Measurements from ENCODE around the gene CLRN3. TPM values are rescaled to one million over a fixed set of nuclear protein-coding genes. Genes with fewer than 3 reads are reported as not detected.

The CLRN3 gene
- polyA plus RNA-seq, 1 donor = not detected

DNA sequence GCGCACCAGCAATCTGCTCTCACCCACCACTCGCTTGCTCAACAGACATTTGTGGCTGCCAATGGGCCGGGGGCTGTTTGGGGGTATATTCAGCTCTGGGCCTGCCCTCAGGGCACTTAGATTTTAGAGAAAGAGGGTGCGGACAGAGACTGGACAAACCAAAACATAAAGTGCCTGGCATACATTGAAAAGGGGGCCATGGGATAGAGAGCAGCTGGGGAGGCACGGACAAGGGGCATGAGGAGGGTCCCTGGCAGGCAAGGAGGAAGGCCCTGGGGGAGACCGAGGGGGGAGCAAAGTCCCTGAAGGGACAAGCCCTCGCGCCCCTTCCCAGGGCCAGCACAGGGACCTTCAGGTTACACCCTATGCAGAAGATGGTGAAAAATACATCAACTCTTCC, 43.5 kb downstream of the CLRN3 start:
- DNase-seq (ENCODE audit: low read depth) = no peak

DNA sequence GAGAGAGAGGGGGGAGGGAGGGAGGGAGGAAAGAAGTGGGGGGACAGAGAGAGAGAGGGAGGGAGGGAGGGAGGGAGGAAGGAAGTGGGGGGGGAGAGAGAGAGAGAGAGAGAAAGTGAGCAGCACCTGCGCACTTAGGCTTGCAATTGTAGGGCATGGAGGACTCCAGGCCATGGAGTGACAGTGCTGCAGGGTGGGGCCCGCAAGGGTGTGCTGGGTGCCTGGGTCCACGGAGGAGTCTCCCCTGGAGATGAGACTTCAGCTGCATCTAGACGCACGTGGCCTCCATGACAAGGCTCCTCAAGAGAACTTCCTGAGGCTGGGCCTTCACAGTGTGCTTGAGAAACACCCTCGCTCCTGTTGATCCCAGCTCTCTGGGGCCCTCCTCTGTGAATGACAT, 44.5 kb downstream of the CLRN3 start:
- no peak for DNase-seq (ENCODE audit: low read depth)

DNA sequence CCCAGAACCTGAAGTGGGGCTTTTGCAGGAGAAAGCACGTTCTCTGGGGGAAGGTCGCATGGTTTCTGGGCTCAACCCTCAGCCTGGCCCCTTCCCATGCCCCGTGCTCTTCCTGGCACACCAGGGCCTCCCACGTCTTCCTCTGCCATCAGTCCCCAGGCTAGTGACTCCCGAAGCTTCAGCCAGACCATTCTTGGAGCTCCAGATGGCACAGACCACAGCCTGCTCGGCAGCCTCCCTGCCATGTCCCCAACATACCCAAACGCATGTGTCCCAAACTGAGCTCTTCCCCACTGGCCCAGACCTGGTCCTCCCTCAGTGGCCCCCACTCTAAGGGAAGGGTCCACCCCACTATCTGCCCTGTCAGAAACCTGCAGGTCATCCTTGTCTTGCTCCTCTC, 47.0 kb downstream of the CLRN3 start:
- DNase-seq (ENCODE audit: low read depth) = no peak

DNA sequence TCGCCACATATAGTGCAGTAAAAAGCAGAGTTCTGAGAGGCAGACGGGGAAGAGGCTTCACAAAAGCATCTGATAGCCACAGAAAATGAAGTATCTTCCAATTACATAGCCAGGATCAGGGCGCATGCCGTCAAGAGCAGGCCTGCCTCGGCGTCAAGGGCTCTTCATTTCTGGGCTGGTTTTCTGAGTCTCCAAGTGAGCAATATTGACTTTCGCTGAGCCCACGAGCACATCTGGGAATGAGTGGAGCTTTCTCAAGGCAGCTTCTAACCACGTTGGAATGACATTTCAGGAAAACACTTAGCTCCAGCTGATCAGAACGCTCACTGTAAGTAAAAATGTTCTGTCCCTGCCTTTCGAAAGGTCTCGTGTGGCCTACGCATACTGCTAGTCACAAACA, 51.9 kb downstream of the CLRN3 start:
- DNase-seq (ENCODE audit: low read depth) = no peak

DNA sequence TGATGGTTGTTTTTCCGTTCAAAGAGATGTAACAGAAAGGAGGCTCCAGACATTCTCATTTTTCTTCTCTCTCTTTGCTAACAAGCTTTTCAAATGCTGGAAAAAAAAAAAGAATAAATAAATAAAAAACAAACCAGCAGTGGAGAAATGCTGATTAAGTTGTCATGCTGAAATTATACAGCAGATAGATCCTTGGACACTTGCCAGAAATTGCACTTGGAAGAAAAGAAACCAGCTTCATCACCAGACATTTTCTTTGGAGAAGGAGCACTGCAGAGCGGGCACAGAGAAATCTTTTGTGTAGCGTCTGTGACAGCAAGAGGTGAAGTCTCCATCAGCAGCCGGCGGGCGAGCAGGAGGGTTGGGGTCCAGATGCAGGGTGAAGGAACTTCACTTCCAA, 55.8 kb downstream of the CLRN3 start:
- DNase-seq (ENCODE audit: low read depth) = no peak

DNA sequence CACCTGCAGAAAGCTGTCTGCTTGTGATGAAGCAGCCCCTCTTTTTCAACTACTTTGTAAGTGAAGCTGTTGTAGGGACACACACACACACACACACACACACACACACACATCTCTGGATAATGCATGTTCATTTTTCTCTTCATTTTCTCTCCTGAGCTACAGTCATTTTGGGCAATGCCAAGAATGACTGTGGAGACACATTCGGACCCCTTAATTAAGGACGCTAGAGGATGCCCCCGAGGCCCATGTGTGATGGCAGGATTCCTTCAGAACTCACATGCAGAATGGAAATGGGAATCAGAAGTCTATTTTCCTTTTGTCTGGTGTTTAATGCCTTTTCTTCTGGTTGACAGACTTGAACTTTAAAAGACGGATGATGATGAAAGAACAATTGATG, 56.6 kb downstream of the CLRN3 start:
- no peak for DNase-seq (ENCODE audit: low read depth)

DNA sequence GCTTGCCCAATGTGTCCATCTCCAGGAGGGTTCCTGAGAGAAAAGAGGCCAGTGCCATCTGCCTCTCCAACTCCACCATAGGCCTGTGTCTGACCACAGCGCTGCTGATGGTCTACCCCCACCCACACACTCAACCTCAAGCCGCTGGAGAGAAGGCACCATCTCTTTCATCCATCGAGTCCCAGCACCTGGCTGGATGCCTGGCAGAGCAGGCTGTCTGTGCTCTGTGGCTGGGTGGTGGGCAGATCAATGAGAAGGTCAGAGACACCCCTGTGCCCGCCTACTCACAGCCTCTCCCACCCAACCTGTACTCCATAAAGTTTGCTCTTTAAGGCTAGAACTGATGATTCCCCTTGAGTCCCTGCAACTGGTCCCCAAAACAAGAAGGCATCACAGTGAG, 58.0 kb downstream of the CLRN3 start:
- DNase-seq (ENCODE audit: low read depth) = no peak

DNA sequence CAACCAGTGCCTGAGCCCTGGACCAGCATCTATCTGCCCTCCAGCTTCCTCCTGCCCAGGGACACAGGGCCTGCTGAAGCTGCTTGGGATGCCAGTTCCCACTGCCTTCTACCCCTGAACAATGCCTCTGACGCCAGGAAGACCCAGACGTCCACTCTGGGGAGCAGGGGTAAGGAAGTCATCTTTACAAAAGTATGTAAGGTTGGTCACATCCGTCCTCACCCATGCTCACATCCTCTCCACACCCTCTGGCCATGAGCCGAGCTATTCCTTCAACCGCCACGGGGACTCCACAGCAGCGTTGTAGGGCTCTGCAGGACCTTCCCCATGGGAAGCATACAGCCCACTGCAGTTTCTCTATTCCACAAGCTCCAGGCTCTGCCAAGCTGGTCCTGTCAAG, 58.5 kb downstream of the CLRN3 start:
- DNase-seq (ENCODE audit: low read depth) = no peak

DNA sequence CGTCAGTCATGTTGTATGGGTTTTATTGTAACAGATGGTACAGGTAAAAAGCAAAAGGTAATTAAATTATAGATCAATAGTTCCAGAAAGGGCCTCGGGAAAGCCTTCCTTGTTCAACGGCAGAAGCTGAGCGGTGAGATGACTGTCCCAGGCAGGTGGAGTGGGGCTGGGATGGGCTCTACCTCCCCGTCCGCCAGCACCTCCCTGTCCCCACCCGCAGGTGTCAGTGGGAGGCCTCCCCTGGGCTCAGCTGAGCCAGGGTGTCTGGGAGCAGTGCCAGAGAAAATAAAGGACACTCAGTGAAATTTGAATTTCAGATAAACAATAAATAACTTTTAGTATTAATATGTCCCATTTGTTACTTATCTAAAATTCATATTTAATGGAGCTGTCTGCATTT, 58.9 kb downstream of the CLRN3 start:
- DNase-seq (ENCODE audit: low read depth) = no peak

DNA sequence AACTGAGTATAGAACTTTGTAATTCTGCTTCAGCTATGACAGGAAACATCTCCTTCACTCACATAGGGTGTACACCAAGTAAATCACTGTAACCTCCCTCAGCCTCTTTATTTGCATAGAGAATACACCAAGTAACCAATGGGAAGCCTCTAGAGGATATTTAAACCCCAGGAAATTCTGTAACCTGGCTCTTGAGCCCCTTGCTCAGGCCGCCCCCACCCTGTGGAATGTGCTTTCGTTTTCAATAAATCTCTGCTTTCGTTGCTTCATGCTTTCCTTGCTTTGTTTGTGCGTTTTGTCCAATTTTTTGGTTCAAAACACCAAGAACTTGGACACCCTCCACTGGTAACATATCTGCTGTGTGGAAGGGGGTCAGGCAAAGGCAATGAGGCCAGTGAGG, 60.2 kb downstream of the CLRN3 start:
- no peak for DNase-seq (ENCODE audit: low read depth)

DNA sequence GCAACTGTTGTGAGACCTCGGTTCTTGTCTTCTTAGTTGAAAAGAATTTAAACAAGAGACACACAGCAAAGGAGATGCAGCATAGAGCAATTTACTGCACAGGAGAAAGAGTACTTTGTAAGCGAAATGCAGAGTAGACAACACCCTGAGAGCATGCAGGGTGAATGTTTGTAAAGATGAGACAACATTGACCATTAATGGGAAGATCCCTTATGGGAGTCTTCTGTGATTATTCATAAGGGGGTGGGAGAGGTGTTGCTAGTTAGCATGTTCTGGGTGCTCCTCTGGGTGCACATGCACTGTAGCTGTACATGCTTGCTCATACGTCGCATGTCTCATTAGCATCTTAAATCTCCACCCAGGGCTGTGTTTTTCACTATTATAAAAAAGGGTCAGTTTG, 62.3 kb downstream of the CLRN3 start:
- no peak for DNase-seq (ENCODE audit: low read depth)

Other genes starting within 250 kb of the CLRN3 start
- 0.47 TPM for gene FOXI2, start 155.8 kb downstream of the CLRN3 start, polyA plus RNA-seq (ENCODE audit: insufficient read length)
- 7.8 TPM for gene PTPRE, start 14.2 kb upstream of the CLRN3 start, polyA plus RNA-seq (ENCODE audit: insufficient read length)
- 22.0 TPM for gene MKI67, start 233.5 kb upstream of the CLRN3 start, polyA plus RNA-seq (ENCODE audit: insufficient read length)